Brain microvascular endothelial cell (primary cell): ENCODE data around the gene OLR1.

Experiments
- DNase-seq: peaks from one replicate; pipeline ENCODE4 v3.0.0-alpha.2; 2020
- H3K27ac ChIP-seq: fragments of 250-450 bp; sonication (Bioruptor Pico); 2 replicates; pipeline ENCODE4 v1.5.1; 2020; ENCODE audit warnings: mild to moderate bottlenecking, moderate library complexity
- H3K27me3 ChIP-seq: fragments of 250-450 bp; sonication (Bioruptor Pico); replicated peaks from 2 replicates; pipeline ENCODE4 v1.5.1; 2020; ENCODE audit warnings: mild to moderate bottlenecking
- H3K36me3 ChIP-seq: fragments of 250-450 bp; sonication (Bioruptor Pico); replicated peaks from 2 replicates; pipeline ENCODE4 v1.5.1; 2020; ENCODE audit warnings: mild to moderate bottlenecking
- H3K4me3 ChIP-seq: 2 replicates; pipeline ENCODE4 v1.5.1; 2011; ENCODE audit warnings: low read depth, mild to moderate bottlenecking, control low read depth, low read length, moderate library complexity
- CTCF ChIP-seq: IDR thresholded peaks from 2 replicates; pipeline ENCODE4 v1.5.1; 2011; ENCODE audit warnings: low read depth, mild to moderate bottlenecking, moderate library complexity, low read length, control low read depth, inconsistent platforms; ENCODE audit errors: missing control alignments
- in situ Hi-C: cut with HindIII; loops from 2 replicates; pipeline ENCODE4 v1.10.0; 2017; ENCODE audit warnings: low sequenced_read_pairs, low pct_ligation_motif_present

The OLR1 gene

GRCh38 chr12:10115890-10116289, 56.0 kb downstream of the OLR1 start:
- Histone ChIP-seq H3K4me3 (no peak overlapping the region), H3K27ac (no peak overlapping the region), H3K36me3 (no peaks in the 10 kb centered on the region), H3K27me3 (no peaks in the 10 kb centered on the region)
- in situ Hi-C loops, result no loop called here
- TF ChIP-seq CTCF, result no peak
- no peak for DNase-seq

DNA sequence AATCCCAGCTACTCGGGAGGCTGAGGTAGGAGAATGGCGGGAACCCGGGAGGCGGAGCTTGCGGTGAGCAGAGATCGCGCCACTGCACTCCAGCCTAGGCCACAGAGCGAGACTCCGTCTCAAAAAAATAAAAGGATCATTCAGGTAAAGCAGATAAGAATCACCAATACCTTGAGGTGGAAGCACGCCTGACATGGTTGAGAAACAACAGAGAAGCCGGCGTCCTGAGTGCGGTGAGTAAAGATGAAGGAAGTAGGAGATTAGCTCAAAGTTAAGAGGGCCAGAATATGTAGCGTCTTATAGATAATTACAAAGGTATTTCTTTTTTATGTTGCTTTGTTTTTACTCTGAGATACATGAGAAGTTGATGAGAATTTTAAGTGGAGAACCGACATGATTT, 56.6 kb downstream of the OLR1 start:
- no peak for TF ChIP-seq CTCF
- H3K27ac ChIP-seq, result no peak overlapping the region
- H3K4me3 ChIP-seq, result no peak overlapping the region
- DNase-seq, result no peak
- in situ Hi-C loops, result no loop called here
- no peaks in the 10 kb centered on the region for H3K27me3 ChIP-seq
- no peaks in the 10 kb centered on the region for H3K36me3 ChIP-seq

GRCh38 chr12:10113920-10114319, 58.0 kb downstream of the OLR1 start:
- Histone ChIP-seq H3K36me3 (no peaks in the 10 kb centered on the region), H3K4me3 (no peak overlapping the region), H3K27ac (no peak overlapping the region), H3K27me3 (no peaks in the 10 kb centered on the region)
- no peak for DNase-seq
- in situ Hi-C loops, result no loop called here
- TF ChIP-seq CTCF, result no peak

- in situ Hi-C loops, result no loop called here
These were observed 58.9 kb downstream of the OLR1 start for GRCh38 chr12:10113075-10113474.

DNA sequence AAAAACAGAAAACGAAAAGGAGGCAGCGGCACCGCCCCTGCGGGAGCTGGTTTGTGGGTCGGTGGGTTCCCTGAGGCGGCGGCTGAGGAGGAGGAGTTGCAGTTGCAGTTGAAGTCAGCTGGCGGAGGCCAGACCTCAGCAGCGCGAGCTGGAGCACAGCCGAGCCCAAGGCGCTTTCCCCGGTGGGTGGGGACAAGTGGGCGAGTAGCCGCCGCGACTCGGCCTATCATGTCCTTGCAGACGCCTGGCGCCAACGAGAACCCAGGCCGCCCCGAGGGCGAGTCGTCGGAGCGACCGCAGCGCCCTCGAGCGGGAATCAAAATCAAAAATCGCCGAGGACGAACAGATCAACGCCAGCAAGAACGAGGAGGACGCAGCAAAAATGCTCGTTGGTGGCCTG, 60.5 kb downstream of the OLR1 start:
- Histone ChIP-seq H3K27me3 (no peaks in the 10 kb centered on the region), H3K4me3 (no peak overlapping the region), H3K36me3 (no peaks in the 10 kb centered on the region), H3K27ac (no peak overlapping the region)
- no peak for DNase-seq
- in situ Hi-C loops, result no loop called here
- TF ChIP-seq CTCF, result no peak

More at GRCh38 chr12:10113075-10113474, 58.9 kb downstream of the OLR1 start:
- TF ChIP-seq CTCF, result no peak
- DNase-seq, result no peak
- Histone ChIP-seq H3K27ac (no peak overlapping the region), H3K4me3 (no peak overlapping the region), H3K36me3 (no peaks in the 10 kb centered on the region), H3K27me3 (no peaks in the 10 kb centered on the region)

GRCh38 chr12:10110256-10110844, 61.6 kb downstream of the OLR1 start:
- no peak overlapping the region for H3K4me3 ChIP-seq
- no peaks in the 10 kb centered on the region for H3K27me3 ChIP-seq
- no peak for DNase-seq
- TF ChIP-seq CTCF, result no peak
- H3K36me3 ChIP-seq, result no peaks in the 10 kb centered on the region
- in situ Hi-C loops, result no loop called here
- H3K27ac ChIP-seq, result no peak overlapping the region
